GM11168 (cell line): ENCODE data around the gene NUDT15.
"Not testable (repeated sequence)": the region's sequence is repeated elsewhere in the genome, so short reads cannot be mapped to it uniquely, and the experiment has no call there.

Source experiments
- in situ Hi-C: fragments of 300-500 bp; cut with MboI; formaldehyde crosslinking; loops from one replicate; pipeline ENCODE4 v1.12.0; 2022; ENCODE audit warnings: low sequenced_read_pairs; ENCODE audit not compliant: unreplicated experiment

NUDT15 gene

DNA sequence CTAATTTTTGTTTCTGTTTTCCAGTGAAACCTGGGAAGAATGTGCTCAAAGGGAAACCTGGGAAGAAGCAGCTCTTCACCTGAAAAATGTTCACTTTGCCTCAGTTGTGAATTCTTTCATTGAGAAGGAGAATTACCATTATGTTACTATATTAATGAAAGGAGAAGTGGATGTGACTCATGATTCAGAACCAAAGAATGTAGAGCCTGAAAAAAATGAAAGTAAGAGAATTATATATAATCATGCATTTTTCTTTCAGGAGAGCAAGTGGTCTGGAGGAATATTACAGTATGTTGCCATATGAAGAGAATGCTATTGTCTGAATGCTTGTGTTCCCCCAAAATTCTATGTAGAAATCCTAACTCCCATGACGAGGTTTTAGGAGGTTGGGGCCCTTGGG, 3.4 kb downstream of the NUDT15 start:
- in situ Hi-C loops, result no loop called here

DNA sequence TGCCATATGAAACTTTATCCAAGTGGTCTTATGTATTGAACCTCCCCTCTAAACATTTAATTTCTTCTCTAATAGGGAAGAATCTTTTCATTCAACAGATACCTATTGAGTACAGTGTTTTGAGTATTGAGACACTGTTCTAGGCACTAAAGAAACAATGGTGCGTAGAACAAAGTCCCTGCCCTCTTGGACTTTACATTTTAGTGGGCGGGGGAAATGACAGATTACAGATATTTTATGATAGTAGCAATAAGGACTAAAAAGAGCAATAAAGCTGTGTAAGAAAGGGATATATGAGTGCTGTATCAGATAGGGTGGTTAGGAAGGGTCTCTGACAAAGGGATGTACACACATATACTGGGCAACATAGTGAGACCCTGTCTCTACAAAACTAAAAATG, 5.4 kb downstream of the NUDT15 start:
- in situ Hi-C loops, result no loop called here

DNA sequence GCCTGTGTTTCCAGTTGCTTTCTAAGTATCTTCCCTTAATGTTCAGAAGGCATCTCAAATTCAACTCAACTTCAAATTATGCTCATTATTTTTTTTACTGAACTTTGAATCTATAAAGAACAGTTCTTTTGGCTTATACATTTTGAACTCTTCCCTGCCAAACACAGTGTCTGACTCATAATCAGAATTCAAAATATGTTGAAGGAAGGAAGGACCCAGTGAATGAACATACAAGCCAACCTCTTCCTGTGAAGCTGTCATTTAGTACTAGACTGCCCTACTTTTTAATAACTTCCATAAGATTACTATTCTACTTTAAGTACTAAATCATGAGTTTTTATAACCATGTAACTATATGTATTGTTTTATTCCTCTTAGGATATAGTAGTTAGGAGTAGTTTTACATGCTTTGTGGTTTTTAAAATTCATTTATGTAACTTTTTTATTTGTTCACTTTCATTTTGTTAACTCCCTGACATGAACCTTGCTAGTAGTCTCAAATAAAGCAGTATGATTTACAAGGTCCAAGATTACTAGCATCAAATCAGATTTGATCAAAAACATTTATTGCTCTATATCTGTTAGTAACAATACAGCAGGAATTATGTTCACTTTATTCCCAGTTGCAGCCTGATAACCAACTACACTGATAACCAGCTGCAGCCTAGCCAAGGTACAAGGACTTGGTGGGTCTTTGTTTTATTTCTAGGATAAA, 6.4 kb downstream of the NUDT15 start:
- in situ Hi-C loops, result no loop called here

DNA sequence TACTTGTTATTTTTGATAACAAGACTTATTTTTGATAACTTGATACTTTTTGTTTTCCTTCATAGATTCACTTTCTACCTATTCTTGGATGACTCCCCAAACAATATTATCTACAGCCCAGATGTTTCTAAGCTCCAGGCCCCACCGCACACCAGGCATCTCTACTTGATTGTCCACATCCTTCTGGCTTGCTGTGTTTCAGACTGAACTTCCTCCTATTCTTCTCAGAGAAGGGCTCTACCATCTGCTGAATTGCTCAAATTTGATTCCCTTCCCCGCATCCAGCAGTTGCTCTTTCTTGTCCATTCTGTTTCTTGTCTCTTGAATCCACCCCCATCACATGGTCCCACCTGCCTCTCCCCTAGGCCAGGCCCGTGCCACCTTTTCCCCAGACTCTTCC, 13.0 kb downstream of the NUDT15 start:
- in situ Hi-C loops, result no loop called here

DNA sequence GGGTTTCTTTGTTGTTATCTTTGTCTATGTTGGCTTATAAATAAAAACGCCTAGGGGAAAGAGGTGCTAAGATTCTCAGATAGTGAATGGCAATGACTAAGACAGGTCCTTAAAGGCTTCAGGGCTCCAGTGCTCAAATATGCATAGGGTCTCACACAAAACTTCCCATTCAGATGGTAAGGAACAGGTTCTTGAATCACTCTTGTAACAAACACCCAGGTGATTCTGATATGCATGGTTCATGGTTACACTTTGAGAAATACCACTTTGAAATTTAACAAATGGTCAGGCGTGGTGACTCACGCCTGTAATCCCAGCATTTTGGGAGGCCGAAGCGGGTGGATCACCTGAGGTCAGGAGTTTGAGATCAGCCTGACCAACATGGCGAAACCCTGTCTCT, 17.1 kb downstream of the NUDT15 start:
- in situ Hi-C loops, result no loop called here

DNA sequence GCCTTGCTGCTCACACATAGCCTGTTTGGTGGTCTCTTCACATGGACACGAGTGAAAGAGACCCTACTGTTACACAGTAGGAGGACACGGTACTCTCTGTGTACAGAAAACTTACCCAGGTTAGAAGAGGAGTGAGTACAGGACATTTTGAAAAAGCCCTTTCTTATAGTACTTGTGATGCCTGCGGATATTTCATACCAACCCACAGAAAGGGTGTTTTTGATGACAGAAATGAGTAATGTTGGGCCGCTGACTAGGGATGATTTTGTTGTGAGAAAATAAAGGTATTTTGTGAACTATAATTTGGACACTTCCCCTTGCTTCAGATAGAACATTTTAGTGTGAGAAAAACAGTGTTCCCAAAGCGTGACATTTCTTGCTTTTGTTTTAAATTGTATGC, 18.2 kb downstream of the NUDT15 start:
- in situ Hi-C loops, result no loop called here

DNA sequence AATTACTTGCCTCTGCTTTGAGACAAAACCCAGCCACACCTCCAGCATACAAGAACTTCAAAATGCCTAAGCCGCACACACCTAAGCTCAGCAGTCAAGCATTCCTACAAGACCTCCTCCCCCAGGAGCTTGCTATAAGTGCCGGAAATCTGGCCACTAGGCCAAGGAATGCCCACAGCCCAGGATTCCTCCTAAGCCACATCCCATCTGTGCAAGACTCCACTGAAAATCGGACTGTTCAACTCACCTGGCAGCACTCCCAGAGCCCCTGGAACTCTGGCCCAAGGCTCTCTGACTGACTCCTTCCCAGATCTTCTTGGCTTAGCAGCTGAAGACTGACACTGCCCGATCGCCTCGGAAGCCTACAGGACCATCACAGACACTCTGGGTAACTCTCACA, 21.0 kb downstream of the NUDT15 start:
- in situ Hi-C loops, result not testable (repeated sequence)

DNA sequence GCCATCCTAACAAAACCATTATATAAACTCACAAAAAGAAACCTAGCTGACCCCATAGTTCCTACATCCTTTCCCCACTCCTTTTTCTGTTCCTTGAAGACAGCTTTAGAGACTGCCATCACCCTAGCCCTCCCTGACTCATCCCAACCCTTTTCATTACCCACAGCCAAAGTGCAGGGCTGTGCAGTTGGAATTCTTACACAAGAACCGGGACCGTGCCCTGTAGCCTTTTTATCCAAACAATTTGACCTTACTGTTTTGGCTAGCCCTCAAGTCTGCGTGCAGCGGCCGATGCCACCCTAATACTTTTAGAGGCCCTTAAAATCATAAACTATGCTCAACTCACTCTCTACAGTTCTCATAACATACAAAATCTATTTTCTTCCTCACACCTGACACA, 22.4 kb downstream of the NUDT15 start:
- in situ Hi-C loops, result not testable (repeated sequence)

DNA sequence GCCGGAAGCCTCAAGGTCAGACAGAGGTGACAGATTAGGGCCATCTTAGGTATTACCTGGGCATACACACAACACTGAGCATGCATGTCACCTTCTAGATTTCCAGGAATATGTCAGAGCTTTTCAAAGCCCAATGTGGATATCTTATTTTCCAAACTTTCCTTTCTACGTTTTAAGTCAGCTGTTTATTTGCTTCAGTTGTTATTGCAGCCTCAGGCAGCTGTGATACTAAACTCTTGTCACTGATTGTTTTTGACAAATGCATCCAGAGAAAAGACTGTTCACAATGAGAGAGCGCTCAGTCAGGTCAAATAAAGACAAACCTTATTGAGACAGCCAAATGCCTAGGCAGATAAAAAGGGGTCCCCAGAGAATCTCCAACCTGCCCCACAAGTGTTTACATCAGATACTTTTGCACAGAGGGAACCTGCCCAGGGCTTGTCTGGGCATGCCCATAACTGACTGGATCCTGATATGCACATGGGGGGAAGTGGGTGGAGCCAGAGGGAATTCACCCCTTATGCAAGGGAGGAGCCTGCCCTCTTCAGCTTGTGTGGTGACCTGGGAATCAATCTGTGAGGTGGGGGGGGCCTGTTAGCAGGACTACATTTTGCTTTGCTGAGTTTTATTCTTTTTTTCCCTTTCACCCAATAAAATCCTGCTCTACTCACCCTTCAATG, 28.9 kb downstream of the NUDT15 start:
- in situ Hi-C loops, result no loop called here

DNA sequence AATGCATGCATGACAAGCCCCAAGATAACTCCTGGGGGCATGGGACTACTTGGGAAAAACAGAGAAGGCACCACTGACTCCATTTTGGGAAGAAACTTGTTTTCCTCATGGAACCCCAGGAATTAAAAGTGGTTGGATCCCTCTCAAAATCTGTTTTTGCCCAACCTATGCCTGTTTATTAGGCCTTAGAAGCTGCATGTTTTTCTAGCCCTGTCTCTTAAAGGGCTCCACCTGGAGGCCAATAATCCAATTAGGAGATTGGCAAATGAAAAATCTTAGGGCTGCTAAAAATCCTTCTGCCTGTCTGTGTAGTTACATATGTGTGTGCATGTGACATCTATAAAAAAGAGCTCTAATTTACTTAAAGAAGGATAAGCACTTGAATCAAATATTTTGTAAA, 30.5 kb downstream of the NUDT15 start:
- in situ Hi-C loops, result no loop called here

DNA sequence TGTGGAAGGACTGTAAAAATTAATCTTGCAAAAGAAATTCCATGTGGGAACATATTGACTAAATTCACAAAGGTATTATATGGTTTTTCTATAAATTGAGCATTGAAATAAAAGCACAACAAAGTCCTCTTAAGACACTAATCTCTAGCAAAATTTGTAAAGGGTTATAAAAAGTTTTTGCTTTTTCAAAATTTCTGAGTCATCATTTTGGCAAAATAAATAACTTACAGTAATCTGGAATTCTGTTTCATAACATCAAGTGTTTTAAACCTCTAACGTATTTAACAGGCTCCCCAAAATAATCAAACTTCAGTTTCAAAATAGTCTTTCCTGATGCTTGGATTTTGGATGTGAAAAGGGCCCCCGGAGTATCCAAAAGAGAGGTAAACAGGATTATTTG, 31.4 kb downstream of the NUDT15 start:
- in situ Hi-C loops, result no loop called here

DNA sequence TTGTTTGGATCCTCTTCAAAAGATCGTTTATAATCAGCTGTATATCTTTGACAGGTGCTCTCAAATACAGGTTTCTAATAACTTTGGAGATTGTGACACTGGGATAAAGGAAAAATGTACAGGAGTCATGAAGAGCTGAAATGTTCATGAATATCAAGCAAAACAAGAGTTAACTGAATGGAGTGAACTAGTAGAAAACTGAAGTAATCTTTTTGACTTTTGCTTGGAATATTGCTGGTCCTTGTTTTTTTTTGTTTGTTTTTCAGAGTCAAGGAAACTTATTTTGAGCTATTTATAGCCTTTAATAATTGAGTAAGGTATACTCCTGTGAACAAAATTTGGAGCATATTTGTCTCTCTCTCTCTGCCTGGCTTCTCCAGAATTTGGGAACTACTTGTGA, 32.0 kb downstream of the NUDT15 start:
- in situ Hi-C loops, result no loop called here

DNA sequence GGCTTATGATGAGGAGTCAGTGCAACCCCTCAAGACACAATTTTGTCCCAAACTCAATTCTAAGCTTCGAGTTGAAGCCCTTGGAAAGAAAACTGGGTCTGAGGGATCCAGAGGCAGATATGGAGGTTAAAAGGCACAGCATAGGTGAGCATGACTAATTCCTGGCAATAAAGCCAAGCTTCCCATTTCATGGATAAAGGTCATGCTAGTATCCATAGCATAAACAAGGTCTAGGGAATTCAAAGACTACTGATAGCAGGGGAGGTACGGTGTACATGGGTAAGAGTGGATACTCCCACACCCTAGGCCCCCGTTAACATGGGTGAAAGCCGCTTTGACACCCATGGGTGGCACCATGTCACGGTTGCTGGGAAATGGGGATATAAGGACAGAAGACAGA, 33.4 kb downstream of the NUDT15 start:
- in situ Hi-C loops, result no loop called here

DNA sequence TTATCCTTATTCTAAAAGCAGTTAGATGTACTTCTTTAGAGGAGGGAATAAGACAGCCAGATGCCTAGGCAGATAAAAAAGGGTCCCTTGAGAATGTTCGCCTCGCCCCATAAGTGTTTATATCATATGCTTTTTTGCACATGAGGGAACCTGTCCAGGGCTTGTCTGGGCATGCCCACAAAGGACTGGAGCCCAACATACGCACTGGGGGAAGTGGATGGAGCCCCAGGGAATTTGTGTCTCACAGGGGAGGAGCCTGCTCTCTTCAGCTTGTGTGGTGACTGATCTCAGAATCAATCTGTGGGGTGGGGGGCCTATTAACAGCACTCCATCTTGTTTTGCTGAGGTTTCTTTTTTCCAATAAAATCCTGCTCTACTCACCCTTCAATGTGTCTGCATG, 34.8 kb downstream of the NUDT15 start:
- in situ Hi-C loops, result no loop called here

DNA sequence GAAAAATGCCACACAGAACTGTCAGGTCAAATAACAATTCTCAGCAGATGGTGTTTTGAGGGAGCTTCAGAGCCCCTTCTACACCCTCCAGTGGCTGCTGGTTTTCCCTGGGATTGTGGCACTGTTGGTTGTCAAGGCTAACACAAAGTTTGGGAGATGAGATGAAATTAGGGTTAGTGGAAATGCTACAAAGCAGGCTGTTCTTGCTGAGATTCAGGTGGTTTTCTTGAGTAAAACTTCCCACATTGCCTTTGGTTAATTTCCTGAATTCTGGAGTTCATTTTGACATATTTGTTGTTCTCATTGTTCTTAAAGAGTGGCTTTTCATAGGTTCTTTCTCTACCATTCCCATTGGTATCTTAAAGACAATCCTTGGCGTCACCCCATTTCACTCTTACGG, 35.3 kb downstream of the NUDT15 start:
- in situ Hi-C loops, result no loop called here

DNA sequence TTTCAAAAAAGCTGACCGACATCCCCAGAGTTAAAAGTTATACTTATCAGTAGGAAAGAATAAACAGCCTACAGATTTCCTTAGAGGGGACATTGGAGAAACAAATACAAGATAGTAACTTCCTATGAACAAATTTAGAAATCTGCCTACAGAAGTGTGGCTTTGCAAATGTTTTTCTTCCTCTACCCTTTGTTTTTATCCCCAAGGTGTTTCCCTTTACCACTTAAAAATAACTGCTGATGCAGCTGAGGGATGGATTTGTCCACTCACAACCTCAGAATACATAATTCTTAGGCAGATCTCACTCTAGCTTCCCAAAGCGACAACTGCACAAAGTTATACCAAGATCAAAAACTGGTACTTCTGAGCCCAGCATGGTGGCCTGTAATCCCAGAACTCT, 36.5 kb downstream of the NUDT15 start:
- in situ Hi-C loops, result no loop called here

DNA sequence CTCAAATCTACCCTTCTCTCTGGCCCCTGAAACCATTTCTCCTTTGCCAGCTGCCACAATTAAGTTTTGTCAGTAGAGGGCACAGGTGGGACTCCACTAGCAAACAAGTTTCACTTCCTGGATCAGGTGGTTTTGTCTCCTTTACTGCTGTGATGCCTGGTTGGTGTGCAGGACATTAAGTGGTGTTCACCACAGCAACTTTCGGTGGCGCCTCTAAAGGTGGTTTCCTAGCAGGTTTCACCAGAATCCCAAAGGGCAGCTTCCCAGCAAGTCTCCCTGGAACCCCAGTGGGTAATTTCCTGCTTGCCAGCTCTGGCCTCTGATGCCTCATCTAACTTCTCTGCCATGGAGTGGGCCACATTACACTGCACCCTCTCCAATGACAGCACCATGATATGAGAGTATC, 40.7 kb downstream of the NUDT15 start:
- in situ Hi-C loops, result no loop called here

DNA sequence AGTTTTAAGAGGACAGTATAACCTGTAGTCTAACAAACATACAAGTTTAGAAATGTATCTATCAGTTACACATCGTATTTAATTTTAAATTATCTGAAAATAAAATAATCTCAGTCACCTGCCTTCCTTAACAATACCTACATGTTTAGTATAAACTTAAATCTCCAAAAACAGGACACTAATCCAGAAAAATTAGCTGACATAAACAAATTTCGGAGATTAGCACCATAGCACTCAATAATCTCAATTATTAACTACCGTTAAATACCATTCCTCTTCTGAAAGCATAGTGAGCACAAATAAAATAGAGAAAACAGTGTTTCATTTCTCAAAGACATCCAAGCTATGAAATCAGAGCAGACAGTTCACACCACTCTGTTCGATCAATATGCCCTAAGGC, 44.2 kb downstream of the NUDT15 start:
- in situ Hi-C loops, result no loop called here

DNA sequence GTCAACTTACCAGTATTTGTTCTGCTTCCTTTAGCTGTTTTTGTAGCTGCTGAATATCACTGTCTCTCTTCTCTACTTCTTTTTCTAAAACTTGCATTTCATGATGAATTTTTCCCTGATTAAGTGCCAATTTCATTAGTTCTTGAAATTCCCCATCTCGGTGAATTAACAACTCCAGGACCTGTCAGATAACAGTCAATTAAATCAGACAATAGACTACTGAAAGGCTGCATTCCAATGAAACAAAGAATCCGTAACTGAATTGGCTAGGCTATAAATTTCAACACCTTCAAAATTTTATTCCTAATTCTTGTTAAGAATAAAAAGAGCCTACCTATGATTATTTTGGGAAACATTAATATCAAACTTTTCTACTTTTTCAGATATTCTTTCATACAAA, 48.7 kb downstream of the NUDT15 start:
- in situ Hi-C loops, result no loop called here

DNA sequence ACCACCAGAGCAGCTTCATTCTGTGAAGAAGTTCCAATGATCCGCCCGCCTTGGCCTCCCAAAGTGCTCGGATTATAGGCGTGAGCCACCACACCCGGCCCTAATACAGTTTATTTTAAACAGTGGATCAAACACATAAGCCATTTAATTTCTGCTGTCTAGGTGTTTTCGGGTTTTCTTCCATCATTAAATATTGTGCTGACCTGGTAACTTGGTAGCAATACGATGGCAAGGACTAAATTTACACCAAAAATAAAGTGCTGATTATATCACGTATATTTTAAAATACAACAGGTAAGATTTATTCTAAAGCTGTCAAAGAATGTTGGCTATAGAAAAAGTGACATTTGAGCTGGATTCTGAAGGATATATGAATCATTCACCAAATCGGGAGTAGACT, 56.1 kb downstream of the NUDT15 start:
- in situ Hi-C loops, result no loop called here

DNA sequence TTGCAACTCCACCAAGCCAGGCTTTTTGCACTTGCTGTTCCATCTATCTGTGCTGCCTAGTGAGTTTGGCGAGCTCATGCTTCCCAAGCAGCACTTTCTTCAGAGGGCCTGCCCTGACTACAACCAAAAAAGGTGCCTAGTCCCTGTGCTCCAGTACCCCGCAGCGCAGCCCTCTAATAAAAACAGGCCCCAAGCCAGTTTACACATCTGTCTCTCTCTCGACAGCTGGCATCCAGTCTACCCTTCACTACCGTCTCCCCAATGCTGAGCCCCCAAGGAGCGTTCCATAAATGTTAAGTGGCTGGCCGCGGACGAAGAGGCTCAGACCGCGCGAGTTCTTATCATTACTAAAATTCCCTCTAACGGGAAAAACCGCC, 56.9 kb downstream of the NUDT15 start:
- in situ Hi-C loops, result no loop called here

DNA sequence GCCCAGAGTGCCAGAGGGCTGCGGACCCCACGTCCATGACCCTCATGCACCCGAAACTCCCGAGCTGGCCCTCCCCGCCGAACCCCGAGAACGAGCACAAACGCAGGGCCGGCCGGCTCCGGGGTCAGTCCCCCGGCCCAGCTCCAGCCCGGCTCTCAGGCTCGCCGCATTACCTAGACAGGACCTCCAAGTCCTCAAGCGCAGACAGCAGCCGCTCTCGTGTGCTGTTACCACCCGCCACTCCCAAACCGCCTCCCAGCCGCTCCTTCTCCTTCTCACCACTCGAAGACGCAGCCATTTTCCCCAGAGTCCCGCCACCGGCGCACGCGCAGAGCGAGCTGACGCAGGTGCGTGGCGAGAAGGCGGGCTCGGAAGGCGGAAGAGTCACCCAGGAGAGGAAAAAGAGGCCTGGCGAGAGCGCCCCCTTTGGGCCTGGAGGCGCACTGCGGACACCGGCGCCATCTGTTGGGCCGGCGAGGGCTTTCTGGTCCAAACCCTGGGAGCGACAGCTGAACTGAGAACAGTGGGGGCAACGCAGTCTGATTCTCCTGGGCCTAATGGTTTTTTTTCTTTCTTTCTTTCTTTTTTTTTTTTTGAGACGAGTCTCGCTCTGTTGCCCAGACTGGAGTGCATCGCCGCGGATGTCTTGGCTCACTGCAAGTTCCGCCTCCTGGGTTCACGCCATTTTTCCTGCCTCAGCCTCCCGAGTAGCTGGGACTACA, 57.4 kb downstream of the NUDT15 start, which contains the start of gene MED4:
MED4 (minus strand) TSS at position 324 of the 722 bp plus-strand sequence; CDS start at position 298, 26 bp downstream.
- in situ Hi-C loops, result no loop called here
